ENCODE results near the gene PRDX3. TPM values are rescaled to one million over a fixed set of nuclear protein-coding genes. Genes with fewer than 3 reads are reported as not detected.
A peak's percentile ranks its signal among the peaks of the same experiment; 100 is the strongest.

Gene PRDX3
- total RNA-seq, 2 donors from 2014 or later: 46.1 to 61.7 TPM

- WGBS, 2 donors: 56 to 69% methylated on average over 10 of the region's 10 CpGs
- ATAC-seq: no peak
- intact Hi-C loops (cut with DNase I): no loop called here
- no peaks in the 10 kb centered on the region for H3K36me3 ChIP-seq (replicated peaks in 1 of 2; ENCODE audit: insufficient read depth in 1 of 2, low read depth in 2 of 2)
- no peaks in the 10 kb centered on the region for H3K27me3 ChIP-seq
- no peak overlapping the region for H3K4me3 ChIP-seq
- DNase-seq: peak in 1 of 4 donors; percentile 27
- no peaks in the 10 kb centered on the region for H3K9me3 ChIP-seq
- TF ChIP-seq CTCF (IDR thresholded peaks at IDR 0.05) (no peak), POLR2A (IDR thresholded peaks at IDR 0.05) (no peak)
- no peaks in the 10 kb centered on the region for H3K4me1 ChIP-seq
- H3K27ac ChIP-seq: peak overlapping the region in 2 of 4 donors; percentile 9 to 47
These were observed 46.9 kb downstream of the PRDX3 start for GRCh38 chr10:119131512-119132240.

GRCh38 chr10:119129721-119130120, 48.9 kb downstream of the PRDX3 start:
- H3K36me3 ChIP-seq (replicated peaks in 1 of 2; ENCODE audit: insufficient read depth in 1 of 2, low read depth in 2 of 2): peaks cover 0 to 2% of the 10 kb centered on the region in 2 donors
- intact Hi-C loops (cut with DNase I): no loop called here
- no peak overlapping the region for H3K27ac ChIP-seq
- no peaks in the 10 kb centered on the region for H3K9me3 ChIP-seq
- no peak overlapping the region for H3K4me3 ChIP-seq
- no peaks in the 10 kb centered on the region for H3K4me1 ChIP-seq
- WGBS, 2 donors: 76 to 89% methylated on average over 4 of the region's 4 CpGs
- H3K27me3 ChIP-seq: no peaks in the 10 kb centered on the region
- ATAC-seq (no peak), DNase-seq (no peak)
- TF ChIP-seq POLR2A (IDR thresholded peaks at IDR 0.05) (no peak), CTCF (IDR thresholded peaks at IDR 0.05) (no peak)

GRCh38 chr10:119125942-119126341, 52.7 kb downstream of the PRDX3 start:
- Histone ChIP-seq H3K4me1 (peaks cover 1% of the 10 kb centered on the region), H3K36me3 (replicated peaks in 1 of 2; ENCODE audit: insufficient read depth in 1 of 2, low read depth in 2 of 2) (peaks cover 0 to 5% of the 10 kb centered on the region in 2 donors), H3K27me3 (no peaks in the 10 kb centered on the region), H3K27ac (no peak overlapping the region), H3K9me3 (no peaks in the 10 kb centered on the region), H3K4me3 (no peak overlapping the region)
- no peak for TF ChIP-seq POLR2A (IDR thresholded peaks at IDR 0.05)
- 94 to 95% methylated on average over 2 of the region's 2 CpGs for WGBS, 2 donors
- no peak for DNase-seq
- intact Hi-C loops (cut with DNase I): no loop called here
- ATAC-seq: no peak

- Histone ChIP-seq H3K36me3 (replicated peaks in 1 of 2; ENCODE audit: insufficient read depth in 1 of 2, low read depth in 2 of 2) (peaks cover 0 to 3% of the 10 kb centered on the region in 2 donors), H3K9me3 (no peaks in the 10 kb centered on the region), H3K4me3 (no peak overlapping the region), H3K27ac (peak overlapping the region in 3 of 4 donors; percentile 61 to 71 (median 67)), H3K4me1 (peaks cover 15% of the 10 kb centered on the region), H3K27me3 (no peaks in the 10 kb centered on the region)
- 38 to 57% methylated on average over 2 of the region's 2 CpGs for WGBS, 2 donors
- TF ChIP-seq CTCF (IDR thresholded peaks at IDR 0.05) (no peak), POLR2A (IDR thresholded peaks at IDR 0.05) (no peak)
- no peak for ATAC-seq
- DNase-seq: no peak
- intact Hi-C loops (cut with DNase I): no loop called here
These were observed 57.7 kb downstream of the PRDX3 start for GRCh38 chr10:119120875-119121274.

- Histone ChIP-seq H3K36me3 (replicated peaks in 1 of 2; ENCODE audit: insufficient read depth in 1 of 2, low read depth in 2 of 2) (peaks cover 0 to 3% of the 10 kb centered on the region in 2 donors), H3K4me3 (no peak overlapping the region), H3K27me3 (no peaks in the 10 kb centered on the region), H3K27ac (peak overlapping the region; percentile 61 to 71 (median 68)), H3K4me1 (peaks cover 15% of the 10 kb centered on the region), H3K9me3 (no peaks in the 10 kb centered on the region)
- WGBS, 2 donors: 32 to 44% methylated on average over 4 of the region's 4 CpGs
- peak; percentile 86 for ATAC-seq
- intact Hi-C loops (cut with DNase I): no loop called here
- DNase-seq: peak; percentile 36 to 55 (median 52)
- no peak for TF ChIP-seq CTCF (IDR thresholded peaks at IDR 0.05)
- no peak for TF ChIP-seq POLR2A (IDR thresholded peaks at IDR 0.05)
These were observed 58.2 kb downstream of the PRDX3 start for GRCh38 chr10:119120413-119120867.
